GM23338 (cell line): ENCODE results near the gene AQP6.

ENCODE experiments used
- EZH2 ChIP-seq: fragments of 200-600 bp; sonication (generic); IDR thresholded peaks from one replicate; pipeline ENCODE4 v1.8.0; 2017; ENCODE audit warnings: antibody characterized with exemption, mild to moderate bottlenecking, low read depth; ENCODE audit not compliant: unreplicated experiment
- EZH2phosphoT487 ChIP-seq: fragments of 200-600 bp; sonication (generic); IDR thresholded peaks from one replicate; pipeline ENCODE4 v1.8.1; 2018; ENCODE audit warnings: antibody characterized with exemption; ENCODE audit not compliant: unreplicated experiment
- POLR2AphosphoS5 ChIP-seq: IDR thresholded peaks from 2 replicates; pipeline ENCODE4 v1.6.1; 2016; ENCODE audit warnings: antibody characterized with exemption, low read depth
- ZNF331 ChIP-seq: fragments of 250-450 bp; sonication (Bioruptor Pico); IDR thresholded peaks from 2 replicates; pipeline ENCODE4 v1.5.0; 2020; ENCODE audit warnings: low read depth, mild to moderate bottlenecking, moderate library complexity
- TF ChIP-seq, protein P1 (sequence below), 2 experiments: fragments of 200-600 bp in 1 of 2; sonication (generic) in 1 of 2; conservative IDR thresholded peaks; 2 replicates each; pipeline versions ENCODE4 v1.5.1 to v1.6.1; 2016 to 2017; ENCODE audit warnings: antibody characterized with exemption in 2 of 2, low read depth in 2 of 2, mild to moderate bottlenecking in 2 of 2, moderate library complexity in 1 of 2

DNA sequence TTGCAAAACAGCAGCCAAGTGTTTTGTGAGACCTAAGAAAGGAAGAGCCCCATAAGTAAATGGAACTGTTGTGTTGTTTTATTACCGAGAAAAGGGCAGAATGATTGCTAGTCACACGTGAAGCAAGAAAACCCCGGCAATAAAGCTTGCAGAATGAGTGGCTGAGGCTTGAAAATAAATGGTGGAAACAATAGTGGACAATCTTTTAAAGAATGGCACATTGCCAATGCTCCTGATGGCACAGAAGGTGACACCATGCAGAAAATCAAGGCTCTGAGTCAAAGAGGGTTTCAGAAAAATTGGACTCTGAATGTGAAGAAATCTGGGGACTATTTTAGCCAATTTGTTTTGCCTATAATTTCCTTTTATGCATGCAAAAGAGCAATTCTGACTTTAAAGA, 26.2 kb upstream of the AQP6 start:
- TF ChIP-seq EZH2 (no peak), ZNF331 (CRISPR knock-in tag) (no peak), POLR2AphosphoS5 (no peak), EZH2phosphoT487 (no peak)
- TF ChIP-seq, protein P1, sequence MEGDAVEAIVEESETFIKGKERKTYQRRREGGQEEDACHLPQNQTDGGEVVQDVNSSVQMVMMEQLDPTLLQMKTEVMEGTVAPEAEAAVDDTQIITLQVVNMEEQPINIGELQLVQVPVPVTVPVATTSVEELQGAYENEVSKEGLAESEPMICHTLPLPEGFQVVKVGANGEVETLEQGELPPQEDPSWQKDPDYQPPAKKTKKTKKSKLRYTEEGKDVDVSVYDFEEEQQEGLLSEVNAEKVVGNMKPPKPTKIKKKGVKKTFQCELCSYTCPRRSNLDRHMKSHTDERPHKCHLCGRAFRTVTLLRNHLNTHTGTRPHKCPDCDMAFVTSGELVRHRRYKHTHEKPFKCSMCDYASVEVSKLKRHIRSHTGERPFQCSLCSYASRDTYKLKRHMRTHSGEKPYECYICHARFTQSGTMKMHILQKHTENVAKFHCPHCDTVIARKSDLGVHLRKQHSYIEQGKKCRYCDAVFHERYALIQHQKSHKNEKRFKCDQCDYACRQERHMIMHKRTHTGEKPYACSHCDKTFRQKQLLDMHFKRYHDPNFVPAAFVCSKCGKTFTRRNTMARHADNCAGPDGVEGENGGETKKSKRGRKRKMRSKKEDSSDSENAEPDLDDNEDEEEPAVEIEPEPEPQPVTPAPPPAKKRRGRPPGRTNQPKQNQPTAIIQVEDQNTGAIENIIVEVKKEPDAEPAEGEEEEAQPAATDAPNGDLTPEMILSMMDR (conservative IDR thresholded peaks at IDR 0.05; ENCODE audit: low read depth in 2 of 2): no peak
